ENCODE results near the gene POLD4. TPM values are rescaled to one million over a fixed set of nuclear protein-coding genes. Genes with fewer than 3 reads are reported as not detected.

POLD4 gene
- total RNA-seq, 4 donors from 2014 or later, result 29.2 to 127 (median 113) TPM

- TF ChIP-seq, protein P1, sequence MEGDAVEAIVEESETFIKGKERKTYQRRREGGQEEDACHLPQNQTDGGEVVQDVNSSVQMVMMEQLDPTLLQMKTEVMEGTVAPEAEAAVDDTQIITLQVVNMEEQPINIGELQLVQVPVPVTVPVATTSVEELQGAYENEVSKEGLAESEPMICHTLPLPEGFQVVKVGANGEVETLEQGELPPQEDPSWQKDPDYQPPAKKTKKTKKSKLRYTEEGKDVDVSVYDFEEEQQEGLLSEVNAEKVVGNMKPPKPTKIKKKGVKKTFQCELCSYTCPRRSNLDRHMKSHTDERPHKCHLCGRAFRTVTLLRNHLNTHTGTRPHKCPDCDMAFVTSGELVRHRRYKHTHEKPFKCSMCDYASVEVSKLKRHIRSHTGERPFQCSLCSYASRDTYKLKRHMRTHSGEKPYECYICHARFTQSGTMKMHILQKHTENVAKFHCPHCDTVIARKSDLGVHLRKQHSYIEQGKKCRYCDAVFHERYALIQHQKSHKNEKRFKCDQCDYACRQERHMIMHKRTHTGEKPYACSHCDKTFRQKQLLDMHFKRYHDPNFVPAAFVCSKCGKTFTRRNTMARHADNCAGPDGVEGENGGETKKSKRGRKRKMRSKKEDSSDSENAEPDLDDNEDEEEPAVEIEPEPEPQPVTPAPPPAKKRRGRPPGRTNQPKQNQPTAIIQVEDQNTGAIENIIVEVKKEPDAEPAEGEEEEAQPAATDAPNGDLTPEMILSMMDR (IDR thresholded peaks at IDR 0.05; ENCODE audit: low read depth), result no peak
Observed at GRCh38 chr11:67397536-67397935, 44.2 kb upstream of the POLD4 start.

DNA sequence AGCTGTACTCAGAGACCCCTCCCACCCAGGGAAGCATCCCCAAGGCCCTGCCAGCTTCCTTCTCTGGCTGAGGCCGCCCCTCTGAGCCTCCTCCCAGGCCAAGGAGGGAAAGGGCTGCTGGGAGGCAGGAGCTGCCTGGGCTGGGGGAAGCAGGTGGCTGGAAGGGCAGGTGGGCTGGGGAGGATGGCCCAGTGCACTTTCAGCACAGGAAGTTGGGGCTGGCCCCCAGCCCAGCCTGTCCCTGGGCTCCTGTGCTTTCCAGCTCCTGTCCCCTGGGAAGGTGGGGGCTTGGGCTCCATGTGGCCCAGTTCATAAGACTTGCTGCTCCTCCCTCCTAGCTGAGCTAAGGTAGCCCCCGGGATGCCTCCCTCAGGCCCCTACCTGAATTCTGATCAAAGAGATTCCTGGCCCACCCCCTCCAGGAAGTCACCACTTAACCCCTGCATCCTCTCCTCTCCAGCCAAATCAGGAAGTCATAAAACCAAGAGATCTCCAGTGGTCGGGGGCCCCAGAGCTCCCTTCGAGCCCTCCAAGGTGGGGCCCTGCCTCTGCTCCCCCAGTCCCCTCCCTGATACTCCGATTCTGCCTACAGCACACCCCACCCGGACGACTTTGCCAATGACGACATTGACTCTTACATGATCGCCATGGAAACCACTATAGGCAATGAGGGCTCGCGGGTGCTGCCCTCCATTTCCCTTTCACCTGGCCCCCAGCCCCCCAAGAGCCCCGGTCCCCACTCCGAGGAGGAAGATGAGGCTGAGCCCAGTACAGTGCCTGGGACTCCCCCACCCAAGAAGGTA lies 43.4 kb upstream of the POLD4 start:
- TF ChIP-seq, protein P1 (IDR thresholded peaks at IDR 0.05; ENCODE audit: low read depth), result no peak

GRCh38 chr11:67396259-67396581 lies 42.9 kb upstream of the POLD4 start:
- TF ChIP-seq, protein P1 (IDR thresholded peaks at IDR 0.05; ENCODE audit: low read depth), result no peak

- TF ChIP-seq, protein P1 (IDR thresholded peaks at IDR 0.05; ENCODE audit: low read depth), result no peak
Observed at GRCh38 chr11:67395555-67396258, 42.4 kb upstream of the POLD4 start.

DNA sequence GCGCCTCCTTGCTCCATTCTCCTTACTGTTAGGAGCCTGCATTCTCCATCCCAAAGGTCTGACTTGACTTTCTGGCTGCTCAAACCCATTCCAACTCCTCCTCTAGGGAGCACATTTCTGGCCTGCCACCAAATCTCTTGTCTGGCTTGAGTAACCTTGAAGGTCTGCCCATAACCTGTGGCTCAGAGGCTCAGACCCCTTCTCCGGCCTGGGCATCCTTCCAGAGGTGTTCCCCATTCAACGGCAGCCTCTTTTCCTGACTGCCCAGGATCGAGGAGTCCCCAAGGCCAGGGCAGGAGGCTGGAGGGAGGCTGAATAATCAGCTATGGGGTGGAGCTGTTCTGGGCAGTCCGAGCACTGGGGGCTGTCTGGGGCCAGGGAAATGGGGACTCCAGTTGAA lies 40.6 kb upstream of the POLD4 start:
- TF ChIP-seq, protein P1 (IDR thresholded peaks at IDR 0.05; ENCODE audit: low read depth), result no peak

DNA sequence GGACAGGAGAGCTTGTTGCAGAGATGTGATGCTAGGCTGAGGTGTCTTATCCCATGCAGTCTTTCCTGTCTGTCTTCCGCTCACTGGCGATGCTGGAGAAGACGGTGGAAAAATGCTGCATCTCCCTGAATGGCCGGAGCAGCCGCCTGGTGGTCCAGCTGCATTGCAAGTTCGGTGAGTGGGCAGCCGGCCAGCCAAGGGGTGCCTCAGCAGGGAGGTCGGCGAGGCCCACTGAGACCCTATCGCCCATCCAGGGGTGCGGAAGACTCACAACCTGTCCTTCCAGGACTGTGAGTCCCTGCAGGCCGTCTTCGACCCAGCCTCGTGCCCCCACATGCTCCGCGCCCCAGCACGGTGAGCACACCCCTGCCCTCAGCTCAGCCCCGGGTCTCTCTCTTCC lies 40.1 kb upstream of the POLD4 start:
- TF ChIP-seq, protein P1 (IDR thresholded peaks at IDR 0.05; ENCODE audit: low read depth), result no peak

DNA sequence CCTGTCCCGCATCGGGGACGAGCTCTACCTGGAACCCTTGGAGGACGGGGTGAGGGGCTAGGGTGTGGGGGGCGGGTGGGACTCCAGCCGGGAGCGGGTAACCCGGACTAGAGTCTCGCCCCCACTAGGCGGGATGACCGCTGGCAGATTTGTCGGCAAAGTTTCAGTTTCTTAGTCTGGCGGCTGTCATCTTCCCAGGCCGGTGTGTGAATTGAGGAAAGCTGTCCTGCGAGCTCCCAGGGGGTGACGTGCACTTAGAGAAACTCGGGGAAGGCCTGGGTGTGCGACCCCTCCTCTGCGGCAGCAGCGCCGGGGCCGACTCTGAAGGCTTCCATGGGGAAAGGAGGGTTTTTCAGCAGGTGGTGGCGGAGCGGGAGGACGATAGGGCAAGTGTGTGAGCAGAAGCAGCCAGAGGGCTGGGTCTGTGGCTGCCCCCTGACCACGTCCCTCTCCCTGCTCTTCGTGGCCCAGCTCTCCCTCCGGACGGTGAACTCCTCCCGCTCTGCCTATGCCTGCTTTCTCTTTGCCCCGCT lies 38.9 kb upstream of the POLD4 start:
- TF ChIP-seq, protein P1 (IDR thresholded peaks at IDR 0.05; ENCODE audit: low read depth), result no peak

All from subcutaneous adipose tissue (tissue), 4 donors.